Mammary epithelial cell (primary cell): ENCODE data around the gene NPFF.

Experiments
- CTCF ChIP-seq, 2 donors: IDR thresholded peaks in 1 of 2; conservative IDR thresholded peaks in 1 of 2; 2 replicates each; pipeline ENCODE4 v1.5.1; 2011 to 2012; ENCODE audit warnings: inconsistent platforms in 2 of 2, low read length in 2 of 2, mild to moderate bottlenecking in 2 of 2, control low read depth in 1 of 2, low read depth in 1 of 2; ENCODE audit not compliant: insufficient read depth in 1 of 2; ENCODE audit errors: extremely low read depth in 1 of 2
- EZH2 ChIP-seq: IDR thresholded peaks from 2 replicates; pipeline ENCODE4 v1.6.1; 2012; ENCODE audit warnings: low read length, inconsistent platforms, borderline replicate concordance

DNA sequence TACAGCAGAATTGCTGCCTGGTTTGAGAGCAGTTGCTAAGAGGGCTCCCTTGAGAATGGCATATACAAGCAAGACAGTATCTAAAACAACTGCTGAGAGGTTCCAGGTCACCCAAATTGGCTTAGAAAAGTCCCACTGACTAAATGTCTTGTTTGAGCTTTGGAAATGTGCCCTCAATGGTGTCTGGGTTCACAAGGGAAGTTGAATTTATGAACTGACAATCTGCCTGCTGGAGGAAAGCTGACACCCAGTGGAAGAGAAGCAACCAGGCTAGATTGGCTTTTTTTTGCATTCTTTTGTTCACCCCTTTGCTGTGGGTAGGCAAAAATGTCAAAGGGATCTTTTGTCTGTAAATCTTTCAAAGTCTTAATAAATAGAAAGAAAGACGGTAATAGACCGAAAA is 44.6 kb upstream of the NPFF start:
- TF ChIP-seq CTCF (conservative IDR thresholded peaks at IDR 0.05 in 1 of 2, IDR thresholded peaks at IDR 0.05 in 1 of 2; ENCODE audit: extremely low read depth in 1 of 2, insufficient read depth in 1 of 2, low read depth in 1 of 2, low read length in 2 of 2) (no peak), EZH2 (no peak)
